ENCODE measurements around the gene CAMK4. TPM values are rescaled to one million over a fixed set of nuclear protein-coding genes. Genes with fewer than 3 reads are reported as not detected.

The CAMK4 gene
- total RNA-seq, 1 donor from 2014 or later = 5.1 TPM

- H3K4me3 ChIP-seq (ENCODE audit: low read depth, low read length) = no peak overlapping the region
- no peak for TF ChIP-seq CTCF (conservative IDR thresholded peaks at IDR 0.05; ENCODE audit: low read depth, low read length)
- DNase-seq (ENCODE audit: low read depth) = no peak
Measured at GRCh38 chr5:111198281-111198966, 25.8 kb upstream of the CAMK4 start.

GRCh38 chr5:111200828-111201227, 23.4 kb upstream of the CAMK4 start:
- TF ChIP-seq CTCF (conservative IDR thresholded peaks at IDR 0.05; ENCODE audit: low read depth, low read length) = no peak
- H3K4me3 ChIP-seq (ENCODE audit: low read depth, low read length) = no peak overlapping the region
- DNase-seq (ENCODE audit: low read depth) = no peak

- TF ChIP-seq CTCF (conservative IDR thresholded peaks at IDR 0.05; ENCODE audit: low read depth, low read length) = no peak
- DNase-seq (ENCODE audit: low read depth) = no peak
- no peak overlapping the region for H3K4me3 ChIP-seq (ENCODE audit: low read depth, low read length)
Measured at GRCh38 chr5:111201705-111202104, 22.5 kb upstream of the CAMK4 start.

- TF ChIP-seq CTCF (conservative IDR thresholded peaks at IDR 0.05; ENCODE audit: low read depth, low read length) = no peak
- H3K4me3 ChIP-seq (ENCODE audit: low read depth, low read length) = no peak overlapping the region
- no peak for DNase-seq (ENCODE audit: low read depth)
Measured at GRCh38 chr5:111211341-111211740, 12.8 kb upstream of the CAMK4 start.

- no peak overlapping the region for H3K4me3 ChIP-seq (ENCODE audit: low read depth, low read length)
- DNase-seq (ENCODE audit: low read depth) = no peak
- no peak for TF ChIP-seq CTCF (conservative IDR thresholded peaks at IDR 0.05; ENCODE audit: low read depth, low read length)
Measured at GRCh38 chr5:111214052-111214742, 10.0 kb upstream of the CAMK4 start.

GRCh38 chr5:111215971-111216370, 8.2 kb upstream of the CAMK4 start:
- DNase-seq (ENCODE audit: low read depth) = no peak
- no peak for TF ChIP-seq CTCF (conservative IDR thresholded peaks at IDR 0.05; ENCODE audit: low read depth, low read length)
- H3K4me3 ChIP-seq (ENCODE audit: low read depth, low read length) = no peak overlapping the region

GRCh38 chr5:111221139-111221538, 3.0 kb upstream of the CAMK4 start:
- no peak for DNase-seq (ENCODE audit: low read depth)
- H3K4me3 ChIP-seq (ENCODE audit: low read depth, low read length) = no peak overlapping the region
- TF ChIP-seq CTCF (conservative IDR thresholded peaks at IDR 0.05; ENCODE audit: low read depth, low read length) = no peak
